Epithelial cell of proximal tubule (primary cell): ENCODE measurements around the gene KDM4B. TPM values are rescaled to one million over a fixed set of nuclear protein-coding genes. Genes with fewer than 3 reads are reported as not detected.
"Not testable (repeated sequence)": the region's sequence is repeated elsewhere in the genome, so short reads cannot be mapped to it uniquely, and the experiment has no call there.

ENCODE experiments used
- DNase-seq: peaks from one replicate; pipeline ENCODE4 v3.0.0-alpha.2; 2011; ENCODE audit warnings: low read depth
- H3K4me3 ChIP-seq: 2 replicates; pipeline ENCODE4 v1.5.1; 2011; ENCODE audit warnings: low read depth, mild to moderate bottlenecking, low read length
- CTCF ChIP-seq: conservative IDR thresholded peaks from 2 replicates; pipeline ENCODE4 v1.5.1; 2012; ENCODE audit warnings: low read depth, mild to moderate bottlenecking, low read length
- total RNA-seq: library from RNA; depleted of rRNA; stranded (reverse); fragments of >200 nt; gene quantifications from 2 replicates; pipeline ENCODE4 v1.2.3, GENCODE V29; 2015

Gene KDM4B
- total RNA-seq, 1 donor from 2014 or later = 20.5 TPM

DNA sequence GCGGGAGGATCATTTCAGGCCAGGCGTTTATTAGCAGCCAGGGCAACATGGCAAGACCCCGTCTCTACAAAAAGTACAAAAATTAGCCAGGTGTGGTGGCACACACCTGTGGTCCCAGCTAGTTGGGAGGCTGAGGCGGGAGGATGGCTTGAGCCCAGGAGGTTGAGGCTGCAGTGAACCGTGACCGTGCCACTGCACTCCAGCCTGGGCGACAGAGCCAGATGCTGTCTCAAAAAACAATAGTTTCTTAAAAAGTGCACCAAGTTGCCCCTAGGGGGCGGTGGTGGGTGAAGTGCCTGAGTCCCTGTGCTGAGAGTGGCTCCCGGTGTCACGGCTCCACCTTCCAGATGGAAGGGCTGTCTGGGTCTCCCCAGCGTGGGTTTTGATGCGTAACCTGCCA, 60.7 kb downstream of the KDM4B start:
- H3K4me3 ChIP-seq, DNase-seq: not testable (repeated sequence)
- peak; percentile 66 for TF ChIP-seq CTCF

GRCh38 chr19:5030136-5030820, 61.4 kb downstream of the KDM4B start:
- DNase-seq = no peak
- H3K4me3 ChIP-seq = no peak overlapping the region
- TF ChIP-seq CTCF = no peak

GRCh38 chr19:5030822-5031221, 61.9 kb downstream of the KDM4B start:
- H3K4me3 ChIP-seq = no peak overlapping the region
- TF ChIP-seq CTCF = no peak
- no peak for DNase-seq

GRCh38 chr19:5031231-5032100, 62.6 kb downstream of the KDM4B start:
- TF ChIP-seq CTCF = peak; percentile 92
- DNase-seq = no peak
- H3K4me3 ChIP-seq = no peak overlapping the region

GRCh38 chr19:5032101-5032967, 63.4 kb downstream of the KDM4B start:
- DNase-seq = no peak
- no peak for TF ChIP-seq CTCF

DNA sequence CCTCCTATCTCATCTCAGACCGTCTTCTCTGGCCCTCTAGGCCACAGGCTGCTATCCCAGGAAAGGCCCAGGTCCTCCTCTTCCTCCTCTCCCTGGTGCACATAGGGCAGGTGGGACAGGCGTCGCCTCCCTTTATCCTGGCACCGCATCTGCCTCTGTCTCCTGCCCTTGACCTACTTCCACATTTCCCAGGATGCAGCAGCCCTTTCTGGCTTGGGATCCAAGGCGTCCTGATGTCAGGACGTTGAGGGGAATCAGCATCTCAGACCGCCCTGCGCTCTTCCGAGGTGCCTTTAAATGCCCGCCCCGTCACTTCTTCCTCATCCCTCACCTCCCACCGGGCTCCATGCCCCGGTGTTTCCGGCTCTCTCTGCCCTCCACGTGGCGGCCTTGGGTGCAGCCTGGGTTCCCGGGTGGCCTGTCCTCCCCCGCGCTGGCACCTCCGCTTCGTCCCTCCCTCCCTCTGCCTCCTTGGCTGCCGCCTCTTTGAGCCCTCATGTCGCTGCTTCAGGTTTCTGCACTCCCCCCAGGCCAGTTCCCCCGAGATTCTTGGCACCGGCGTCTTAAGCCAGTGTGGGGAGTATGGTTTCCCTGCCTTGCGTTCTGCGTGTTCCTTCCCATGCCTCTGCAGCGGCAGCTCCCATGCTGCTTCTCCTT, 66.3 kb downstream of the KDM4B start:
- no peak for TF ChIP-seq CTCF
- DNase-seq = no peak
- H3K4me3 ChIP-seq = no peak overlapping the region

More at GRCh38 chr19:5032101-5032967, 63.4 kb downstream of the KDM4B start:
- no peak overlapping the region for H3K4me3 ChIP-seq
